ENCODE results near the gene SAMD4B.

SAMD4B gene

DNA sequence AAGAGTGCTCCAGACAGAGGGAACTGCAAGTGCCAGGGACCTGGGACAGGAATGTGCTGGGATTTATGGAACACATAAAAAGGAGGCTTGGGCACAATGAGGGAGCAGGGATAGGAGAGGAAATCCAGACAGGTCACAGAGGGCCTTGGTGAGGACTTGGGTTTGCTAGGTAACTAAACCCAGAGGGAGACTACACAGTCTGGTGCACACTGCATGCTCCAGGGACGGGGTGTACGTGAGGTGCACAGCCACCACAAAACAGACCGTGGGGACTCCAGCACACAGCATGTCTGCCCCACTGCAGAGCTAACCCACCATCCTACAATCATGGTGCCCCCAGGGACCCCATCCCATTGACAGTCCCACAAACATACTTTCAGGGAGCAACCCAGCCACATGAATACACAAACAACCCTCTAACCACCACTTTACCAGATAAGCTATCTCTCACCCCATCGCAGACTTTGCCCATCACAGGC, 58.9 kb downstream of the SAMD4B start:
- TF ChIP-seq CTCF (IDR thresholded peaks at IDR 0.05; ENCODE audit: extremely low read depth, missing control alignments) = no peak
- DNase-seq (ENCODE audit: low spot score) = no peak

DNA sequence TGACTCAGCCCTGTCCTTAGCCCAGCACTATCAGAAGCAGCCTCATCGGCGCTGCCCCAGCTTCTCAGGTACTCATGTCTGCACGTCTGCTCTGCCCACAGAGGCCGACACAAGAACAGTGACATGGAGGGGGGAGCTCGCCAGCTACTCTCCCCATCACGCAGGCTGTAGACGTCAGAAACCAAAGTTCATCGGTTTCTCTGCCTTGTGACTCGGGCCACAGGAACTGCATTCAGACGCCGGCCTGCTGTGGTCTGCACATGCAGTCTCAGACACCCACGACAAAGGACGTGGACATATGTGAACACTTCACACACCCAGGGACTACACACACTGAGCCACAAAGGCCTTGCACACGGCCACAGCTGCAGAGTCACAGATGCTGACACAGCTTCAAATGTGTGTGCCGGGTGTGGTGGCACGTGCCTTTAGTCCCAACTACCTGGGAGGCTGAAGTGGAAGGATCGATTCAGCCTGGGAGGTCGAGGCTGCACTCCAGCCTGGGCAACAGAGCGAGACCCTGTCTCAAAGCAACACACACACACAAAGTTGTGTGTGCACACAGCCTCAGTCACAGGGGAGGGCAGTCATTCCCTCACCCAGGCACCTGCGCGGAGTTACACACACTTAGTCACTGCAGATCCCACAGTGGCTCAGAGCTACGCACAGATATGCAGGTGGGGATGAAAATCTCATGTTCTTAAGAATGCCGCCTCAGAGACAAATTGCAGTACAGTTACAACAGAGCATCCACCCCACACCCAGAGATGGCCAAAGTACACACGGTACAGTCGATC, 59.5 kb downstream of the SAMD4B start:
- peak; percentile 67 for DNase-seq (ENCODE audit: low spot score)
- TF ChIP-seq CTCF (IDR thresholded peaks at IDR 0.05; ENCODE audit: extremely low read depth, missing control alignments) = no peak

- TF ChIP-seq CTCF (IDR thresholded peaks at IDR 0.05; ENCODE audit: extremely low read depth, missing control alignments) = no peak
- peak; percentile 70 for DNase-seq (ENCODE audit: low spot score)
Observed at GRCh38 chr19:39402346-39403300, 60.4 kb downstream of the SAMD4B start.

DNA sequence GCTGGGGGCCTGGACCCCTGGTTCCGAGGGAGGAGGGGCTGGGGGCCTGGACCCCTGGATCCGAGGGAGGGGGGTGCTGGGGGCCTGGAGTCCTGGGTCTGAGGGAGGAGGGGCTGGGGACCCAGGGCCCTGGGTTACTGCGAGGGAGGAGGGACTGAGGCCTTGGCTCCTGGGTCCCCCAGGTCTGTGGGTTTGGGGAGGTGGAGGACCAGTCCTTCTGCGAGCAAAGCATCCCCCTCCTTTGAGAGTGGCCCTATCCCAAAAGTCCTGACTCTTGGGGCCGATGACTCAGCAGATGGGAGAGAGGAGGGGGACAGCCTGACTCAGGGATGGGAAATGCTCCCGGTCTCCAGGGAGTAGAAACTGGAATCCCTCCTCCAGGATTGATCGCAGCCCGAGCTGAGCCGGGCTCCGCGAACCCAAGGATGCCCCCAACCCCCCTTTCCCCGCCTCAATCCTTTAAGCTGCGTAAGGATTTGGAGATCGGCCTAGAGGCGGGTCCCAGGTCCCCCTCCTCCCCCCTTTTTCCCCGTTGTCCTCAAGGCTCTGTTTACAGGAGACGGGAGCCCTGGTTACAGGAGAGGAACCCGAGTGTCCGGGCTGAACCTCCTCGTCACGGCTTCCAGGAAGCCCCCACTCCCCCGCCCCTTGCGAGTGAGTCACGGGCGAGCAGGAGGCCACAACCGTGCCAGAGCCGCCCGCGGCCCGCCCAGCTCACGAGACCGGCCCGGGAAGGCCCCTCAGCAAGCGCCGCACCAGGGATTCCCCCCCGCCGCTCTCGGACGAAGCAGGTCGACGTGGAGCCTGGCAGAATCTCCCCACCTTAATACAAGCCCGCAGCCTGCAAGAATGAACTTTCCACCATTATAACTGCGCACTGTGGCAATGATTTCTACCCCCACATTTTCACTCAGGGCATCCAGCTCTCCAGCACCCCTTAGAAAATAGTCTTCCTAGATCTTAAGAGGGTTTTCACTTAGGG, 61.4 kb downstream of the SAMD4B start:
- TF ChIP-seq CTCF (IDR thresholded peaks at IDR 0.05; ENCODE audit: extremely low read depth, missing control alignments) = no peak
- DNase-seq (ENCODE audit: low spot score) = peak; percentile 83

GRCh38 chr19:39405261-39405957, 63.2 kb downstream of the SAMD4B start:
- TF ChIP-seq CTCF (IDR thresholded peaks at IDR 0.05; ENCODE audit: extremely low read depth, missing control alignments) = no peak
- DNase-seq (ENCODE audit: low spot score) = no peak

DNA sequence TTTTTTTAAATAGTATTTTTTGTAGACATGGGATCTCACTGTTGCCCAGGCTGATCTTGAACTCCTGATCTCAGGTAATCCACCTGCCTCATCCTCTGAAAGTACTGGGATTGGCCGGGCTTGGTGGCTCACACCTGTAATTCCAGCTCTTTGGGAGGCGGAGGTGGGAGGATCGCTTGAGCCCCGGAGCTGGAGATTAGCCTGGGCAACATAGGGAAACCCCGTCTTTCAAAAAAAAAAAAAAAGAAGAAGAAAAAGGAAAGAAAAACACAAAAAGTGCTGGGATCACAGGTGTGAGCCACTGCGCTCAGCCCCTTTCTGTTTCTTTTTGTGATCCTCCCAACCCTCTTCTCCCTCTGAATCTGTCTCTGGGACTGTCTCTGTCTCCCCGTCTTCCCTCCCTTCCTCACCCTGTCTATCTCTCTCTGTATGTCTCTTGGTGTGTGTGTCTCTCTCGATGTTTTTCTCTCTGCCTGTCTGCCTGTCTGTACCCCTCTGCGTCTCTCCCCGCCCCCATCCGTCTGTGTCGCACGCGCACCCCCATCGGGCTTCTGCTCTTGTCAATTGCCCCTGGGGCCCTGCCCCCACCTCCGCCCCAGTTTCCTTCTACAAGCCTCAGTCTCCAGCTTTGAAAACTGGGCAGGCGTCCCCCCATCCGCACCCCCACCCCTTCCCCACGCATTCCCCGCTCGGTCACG, 63.9 kb downstream of the SAMD4B start:
- DNase-seq (ENCODE audit: low spot score) = peak; percentile 73
- TF ChIP-seq CTCF (IDR thresholded peaks at IDR 0.05; ENCODE audit: extremely low read depth, missing control alignments) = no peak
